Choroid plexus epithelial cell (primary cell): ENCODE measurements around the gene NEURL3.

Experiments used
- DNase-seq: peaks from one replicate; pipeline ENCODE4 v3.0.0-alpha.2; 2010; ENCODE audit warnings: low read depth
- H3K4me3 ChIP-seq: 2 replicates; pipeline ENCODE4 v1.5.1; 2011; ENCODE audit warnings: low read depth, mild to moderate bottlenecking, control low read depth, low read length, moderate library complexity
- TF ChIP-seq, protein P1 (sequence below): conservative IDR thresholded peaks from 2 replicates; pipeline ENCODE4 v1.5.1; 2011; ENCODE audit warnings: low read depth, mild to moderate bottlenecking, control low read depth, inconsistent platforms, low read length, moderate library complexity

NEURL3 gene

DNA sequence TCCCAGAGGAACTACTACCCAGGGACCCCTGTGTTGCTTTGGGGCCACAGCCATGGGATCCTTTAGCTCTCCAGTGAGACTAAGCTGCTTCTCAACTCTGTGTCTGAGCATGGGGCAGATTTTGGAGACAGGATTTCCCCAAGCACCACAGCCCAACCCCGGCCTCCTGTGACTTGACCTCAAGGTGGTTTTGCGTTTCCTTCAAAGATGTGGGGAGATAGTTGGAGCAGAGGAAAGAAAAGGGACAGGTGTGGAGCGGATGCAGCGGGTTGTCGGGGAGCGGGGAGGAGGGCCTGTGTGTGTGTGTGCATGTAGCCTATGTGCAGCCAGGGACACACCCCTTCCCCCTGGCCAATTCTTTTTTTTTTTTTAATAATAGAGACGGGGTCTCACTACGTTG, 41.6 kb upstream of the NEURL3 start:
- no peak for DNase-seq
- no peak overlapping the region for H3K4me3 ChIP-seq
- TF ChIP-seq, protein P1, sequence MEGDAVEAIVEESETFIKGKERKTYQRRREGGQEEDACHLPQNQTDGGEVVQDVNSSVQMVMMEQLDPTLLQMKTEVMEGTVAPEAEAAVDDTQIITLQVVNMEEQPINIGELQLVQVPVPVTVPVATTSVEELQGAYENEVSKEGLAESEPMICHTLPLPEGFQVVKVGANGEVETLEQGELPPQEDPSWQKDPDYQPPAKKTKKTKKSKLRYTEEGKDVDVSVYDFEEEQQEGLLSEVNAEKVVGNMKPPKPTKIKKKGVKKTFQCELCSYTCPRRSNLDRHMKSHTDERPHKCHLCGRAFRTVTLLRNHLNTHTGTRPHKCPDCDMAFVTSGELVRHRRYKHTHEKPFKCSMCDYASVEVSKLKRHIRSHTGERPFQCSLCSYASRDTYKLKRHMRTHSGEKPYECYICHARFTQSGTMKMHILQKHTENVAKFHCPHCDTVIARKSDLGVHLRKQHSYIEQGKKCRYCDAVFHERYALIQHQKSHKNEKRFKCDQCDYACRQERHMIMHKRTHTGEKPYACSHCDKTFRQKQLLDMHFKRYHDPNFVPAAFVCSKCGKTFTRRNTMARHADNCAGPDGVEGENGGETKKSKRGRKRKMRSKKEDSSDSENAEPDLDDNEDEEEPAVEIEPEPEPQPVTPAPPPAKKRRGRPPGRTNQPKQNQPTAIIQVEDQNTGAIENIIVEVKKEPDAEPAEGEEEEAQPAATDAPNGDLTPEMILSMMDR = no peak

DNA sequence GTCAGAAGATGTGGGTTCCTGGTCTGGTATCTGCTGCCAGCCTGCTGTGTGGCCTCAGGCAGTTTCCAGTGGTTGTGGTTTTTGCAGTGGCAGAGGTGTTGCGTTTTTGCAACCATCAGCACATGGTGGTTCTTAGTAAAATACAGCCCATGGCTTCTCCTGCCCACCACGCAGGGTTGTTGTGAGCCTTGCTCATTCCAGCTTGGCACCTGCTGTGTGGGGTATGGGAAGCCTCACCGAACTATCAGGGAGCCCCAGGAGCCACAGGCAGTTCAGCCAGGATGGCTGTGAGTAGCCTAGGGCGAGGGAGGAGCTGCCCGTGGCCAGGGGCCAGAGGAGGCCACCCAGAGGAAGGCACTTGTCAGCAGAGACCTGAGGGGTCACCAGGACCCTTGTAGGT, 41.2 kb upstream of the NEURL3 start:
- H3K4me3 ChIP-seq = no peak overlapping the region
- DNase-seq = no peak
- TF ChIP-seq, protein P1 = no peak

DNA sequence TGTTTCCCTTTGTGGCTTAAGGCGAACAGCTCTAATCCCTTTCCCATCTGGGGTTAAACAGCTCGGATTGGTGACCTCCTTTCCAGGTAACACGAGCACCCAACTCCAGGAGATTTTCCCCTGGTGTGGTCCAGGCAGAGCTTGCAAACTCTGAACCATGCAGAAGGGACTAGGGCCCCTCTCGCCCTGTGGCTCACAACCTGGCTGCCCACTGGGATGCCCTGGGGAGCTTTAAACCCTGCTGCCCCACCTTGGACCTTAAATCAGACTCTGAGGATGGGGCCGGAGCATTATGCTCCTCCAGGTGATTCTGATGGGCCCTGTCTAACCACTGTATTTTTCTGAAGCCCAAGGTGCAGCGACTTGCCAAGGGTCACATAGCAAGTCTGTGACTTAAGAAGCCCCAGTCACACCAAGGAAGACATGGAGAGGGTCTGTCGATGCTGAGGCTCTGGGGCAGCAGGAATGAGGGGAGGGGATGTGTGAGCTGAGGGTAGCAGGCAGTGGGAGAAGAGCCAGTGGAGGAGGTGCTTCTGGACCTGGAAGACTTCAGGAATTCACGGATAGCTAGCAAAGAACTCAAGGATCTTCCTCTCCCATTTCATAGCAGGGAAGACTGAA, 37.3 kb upstream of the NEURL3 start:
- H3K4me3 ChIP-seq = no peak overlapping the region
- TF ChIP-seq, protein P1 = no peak
- no peak for DNase-seq

DNA sequence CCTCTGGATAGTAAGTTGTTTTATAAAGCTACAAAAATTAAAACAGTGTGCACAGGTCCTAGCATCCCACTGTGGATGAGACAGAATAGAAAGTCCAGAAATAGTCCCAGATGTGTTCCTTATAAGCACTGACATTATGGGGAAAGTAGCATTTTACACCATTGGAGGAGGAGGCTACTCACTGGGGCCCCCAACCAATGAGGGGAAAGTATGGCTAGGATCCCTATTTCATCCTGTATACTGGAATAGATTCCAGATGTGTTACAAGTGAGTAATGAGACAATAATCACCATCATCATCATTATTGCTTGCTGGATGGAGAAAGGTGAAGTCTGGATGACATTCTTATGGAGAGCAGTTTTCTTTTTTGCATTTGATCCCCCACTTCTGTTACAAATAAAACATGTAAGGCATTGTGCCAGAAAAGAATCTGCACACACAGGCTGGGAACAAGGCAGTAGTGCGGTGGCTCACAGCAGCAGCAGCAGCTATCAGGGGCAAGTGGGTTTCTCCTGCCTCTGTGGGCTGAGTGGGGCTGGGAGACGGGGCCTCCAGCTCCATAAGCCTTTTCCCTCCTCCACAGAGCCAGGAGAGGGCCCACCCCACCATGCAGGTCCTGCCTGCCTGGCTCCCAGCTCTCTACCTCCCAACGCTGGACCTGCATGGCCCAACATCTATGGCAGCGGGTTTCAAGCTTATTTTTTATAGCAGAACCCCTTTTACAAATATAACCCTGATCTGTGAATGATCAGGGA, 36.4 kb upstream of the NEURL3 start:
- no peak for DNase-seq
- TF ChIP-seq, protein P1 = no peak

DNA sequence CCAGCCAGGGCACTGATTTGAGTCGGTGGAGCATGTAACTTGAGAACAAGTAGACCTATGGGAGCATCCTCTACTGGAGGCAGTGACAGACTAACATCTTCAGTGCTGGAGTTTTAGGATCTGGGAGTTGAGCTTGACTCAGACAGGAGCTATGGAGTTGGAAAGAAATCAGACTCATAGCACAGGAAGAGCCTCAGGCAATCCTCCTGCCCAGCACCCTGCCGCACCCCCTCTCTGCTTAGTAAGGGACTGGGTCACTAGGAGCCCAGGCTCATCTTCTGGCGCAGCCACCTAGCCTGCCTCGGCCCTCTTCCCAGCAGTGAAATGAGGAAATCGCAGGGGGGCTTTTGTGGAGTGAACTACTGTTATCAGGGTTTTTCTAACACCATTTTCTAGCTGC, 35.0 kb upstream of the NEURL3 start:
- DNase-seq = no peak
- H3K4me3 ChIP-seq = no peak overlapping the region
- TF ChIP-seq, protein P1 = no peak

More for the DNA sequence above, 36.4 kb upstream of the NEURL3 start:
- H3K4me3 ChIP-seq = no peak overlapping the region

DNA sequence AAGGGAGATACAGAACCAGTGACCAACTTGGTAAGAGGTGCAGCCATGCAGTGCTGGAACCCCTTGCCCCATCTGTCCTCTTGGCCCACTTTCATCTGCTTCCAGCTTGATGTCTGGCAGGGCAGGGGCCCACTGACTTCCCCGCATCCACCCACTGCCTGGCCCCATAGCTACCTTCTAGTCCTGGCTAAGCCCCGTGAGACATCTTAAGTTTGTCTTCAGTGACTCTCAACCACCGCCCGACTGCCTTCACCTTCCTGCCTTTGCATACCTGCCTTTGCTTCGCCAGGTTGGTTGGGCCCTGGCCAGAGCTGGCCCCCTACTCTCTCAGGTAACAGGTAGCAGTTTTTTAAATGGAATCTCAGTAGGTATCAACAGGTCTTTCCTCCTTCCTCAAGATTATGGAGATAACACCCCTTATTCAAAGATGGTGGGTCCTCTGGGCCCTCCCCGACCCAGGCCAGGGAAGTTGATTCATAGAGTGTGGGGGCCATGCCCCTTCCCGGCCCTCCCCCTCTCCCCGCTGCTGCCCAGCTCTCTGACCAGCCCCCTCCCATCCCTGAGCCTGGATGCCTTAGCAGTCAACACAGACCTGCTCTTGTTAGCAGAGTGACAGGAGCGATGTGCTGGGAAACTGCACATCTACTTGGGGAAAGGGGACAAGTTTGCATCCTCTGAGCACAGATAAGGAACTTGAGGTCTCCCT, 34.2 kb upstream of the NEURL3 start:
- no peak overlapping the region for H3K4me3 ChIP-seq
- no peak for DNase-seq
- TF ChIP-seq, protein P1 = no peak
